NCI-H187 (cell line): ENCODE measurements around the gene TBC1D9B.

ENCODE experiments used
- DNase-seq, 2 experiments: peaks; one replicate each; lab custom pipeline; 2025; lab: John Stamatoyannopoulos, UW

Gene TBC1D9B

GRCh38 chr5:179820483-179821297 lies 87.0 kb downstream of the TBC1D9B start, which contains the start of gene SQSTM1:
Gene SQSTM1, plus strand, starts transcription at chr5:179820905. Its CDS starts 32 bp downstream, at chr5:179820937.
- DNase-seq, result peak; percentile 44 to 66

- no peak for DNase-seq
Observed at GRCh38 chr5:179820127-179820482, 87.6 kb downstream of the TBC1D9B start.

- DNase-seq, result peak in 1 of 2 experiments; percentile 22
Observed at GRCh38 chr5:179819296-179820126, 88.2 kb downstream of the TBC1D9B start.

- DNase-seq, result no peak
Observed at GRCh38 chr5:179818746-179819295, 88.9 kb downstream of the TBC1D9B start.

GRCh38 chr5:179817890-179818745 lies 89.6 kb downstream of the TBC1D9B start:
- DNase-seq, result no peak

GRCh38 chr5:179817470-179817840 lies 90.2 kb downstream of the TBC1D9B start:
- no peak for DNase-seq

- no peak for DNase-seq
Observed at GRCh38 chr5:179816796-179817469, 90.8 kb downstream of the TBC1D9B start.

- no peak for DNase-seq
Observed at GRCh38 chr5:179816401-179816795, 91.3 kb downstream of the TBC1D9B start.

- no peak for DNase-seq
Observed at GRCh38 chr5:179815491-179816249, 92.0 kb downstream of the TBC1D9B start.

- DNase-seq, result no peak
Observed at GRCh38 chr5:179814090-179814489, 93.6 kb downstream of the TBC1D9B start.

GRCh38 chr5:179812997-179813607 lies 94.6 kb downstream of the TBC1D9B start:
- DNase-seq, result no peak

- DNase-seq, result no peak
Observed at GRCh38 chr5:179812135-179812825, 95.4 kb downstream of the TBC1D9B start.
